Activated T-helper 1 cell treated with anti-CD3 and anti-CD28 coated beads, Interleukin-12 subunit alpha, Interleukin-12 subunit beta, Interleukin-2, Interleukin-4 antibody, amounts not matched to agents 30 ng/mL and 10 ng/mL and 1 ng/mL, durations not matched to agents 14 hours and 24 hours and 36 hours (primary cell): Measurements from ENCODE around the gene NMRK2. TPM values are rescaled to one million over a fixed set of nuclear protein-coding genes. Genes with fewer than 3 reads are reported as not detected.
A peak's percentile ranks its signal among the peaks of the same experiment; 100 is the strongest.

Experiments used
- DNase-seq: peaks from one replicate; pipeline ENCODE4 v3.0.0; 2021; ENCODE audit warnings: low spot score
- H3K27ac Mint-ChIP-seq: one replicate; pipeline ENCODE4 v1.8.0; 2021; ENCODE audit warnings: mild to moderate bottlenecking, mixed read lengths
- H3K27me3 Mint-ChIP-seq: one replicate; pipeline ENCODE4 v1.8.0; 2022; ENCODE audit warnings: mild to moderate bottlenecking, moderate library complexity, mixed read lengths; ENCODE audit not compliant: insufficient read depth
- H3K36me3 Mint-ChIP-seq: one replicate; pipeline ENCODE4 v1.8.0; 2021; ENCODE audit warnings: low read depth, mixed read lengths
- H3K4me1 Mint-ChIP-seq: one replicate; pipeline ENCODE4 v1.8.0; 2021; ENCODE audit warnings: low read depth, mixed read lengths
- H3K4me3 Mint-ChIP-seq: one replicate; pipeline ENCODE4 v1.8.0; 2021; ENCODE audit warnings: mild to moderate bottlenecking, moderate library complexity, mixed read lengths
- H3K9me3 Mint-ChIP-seq: one replicate; pipeline ENCODE4 v1.8.0; 2021; ENCODE audit warnings: mixed read lengths
- intact Hi-C: fragments of 100-400 bp; cut with micrococcal nuclease; formaldehyde crosslinking; loops from one replicate; pipeline ENCODE4 v1.15.1; 2024
- total RNA-seq: library from RNA; stranded (reverse); gene quantifications from 2 replicates; pipeline ENCODE4 v1.2.3, GENCODE V29; 2022

Gene NMRK2
- total RNA-seq, 1 donor from 2014 or later: not detected

GRCh38 chr19:3976495-3977241 lies 43.8 kb downstream of the NMRK2 start:
- no peaks in the 10 kb centered on the region for H3K9me3 Mint-ChIP-seq
- intact Hi-C loops: no loop called here

GRCh38 chr19:3977242-3978143 lies 44.6 kb downstream of the NMRK2 start:
- H3K9me3 Mint-ChIP-seq: no peaks in the 10 kb centered on the region

More at GRCh38 chr19:3976495-3977241, 43.8 kb downstream of the NMRK2 start:
- peaks cover 33% of the 10 kb centered on the region for H3K36me3 Mint-ChIP-seq
- no peaks in the 10 kb centered on the region for H3K27me3 Mint-ChIP-seq
- DNase-seq: no peak
- no peak overlapping the region for H3K4me3 Mint-ChIP-seq
- H3K4me1 Mint-ChIP-seq: peaks cover 5% of the 10 kb centered on the region
- no peak overlapping the region for H3K27ac Mint-ChIP-seq

GRCh38 chr19:3978145-3978544 lies 45.3 kb downstream of the NMRK2 start:
- Mint-ChIP-seq H3K27me3 (no peaks in the 10 kb centered on the region), H3K36me3 (peaks cover 44% of the 10 kb centered on the region), H3K4me3 (no peak overlapping the region), H3K9me3 (no peaks in the 10 kb centered on the region), H3K4me1 (peaks cover 12% of the 10 kb centered on the region), H3K27ac (no peak overlapping the region)
- DNase-seq: no peak
- intact Hi-C loops: no loop called here

More at GRCh38 chr19:3977242-3978143, 44.6 kb downstream of the NMRK2 start:
- no peak for DNase-seq
- intact Hi-C loops: no loop called here
- H3K4me1 Mint-ChIP-seq: peaks cover 6% of the 10 kb centered on the region
- H3K4me3 Mint-ChIP-seq: no peak overlapping the region
- no peak overlapping the region for H3K27ac Mint-ChIP-seq
- no peaks in the 10 kb centered on the region for H3K27me3 Mint-ChIP-seq
- peaks cover 37% of the 10 kb centered on the region for H3K36me3 Mint-ChIP-seq

- Mint-ChIP-seq H3K27ac (no peak overlapping the region), H3K9me3 (no peaks in the 10 kb centered on the region), H3K4me1 (peaks cover 23% of the 10 kb centered on the region), H3K4me3 (peak overlapping the region; percentile 7), H3K27me3 (no peaks in the 10 kb centered on the region), H3K36me3 (peaks cover 55% of the 10 kb centered on the region)
- DNase-seq: no peak
- intact Hi-C loops: no loop called here
These were observed 46.4 kb downstream of the NMRK2 start for GRCh38 chr19:3979289-3979673.

GRCh38 chr19:3979674-3980352 lies 46.9 kb downstream of the NMRK2 start:
- H3K4me3 Mint-ChIP-seq: no peak overlapping the region
- peaks cover 25% of the 10 kb centered on the region for H3K4me1 Mint-ChIP-seq
- no peak for DNase-seq
- no peak overlapping the region for H3K27ac Mint-ChIP-seq
- no peaks in the 10 kb centered on the region for H3K9me3 Mint-ChIP-seq
- no peaks in the 10 kb centered on the region for H3K27me3 Mint-ChIP-seq
- H3K36me3 Mint-ChIP-seq: peaks cover 61% of the 10 kb centered on the region
- intact Hi-C loops: no loop called here

GRCh38 chr19:3980353-3981251 lies 47.7 kb downstream of the NMRK2 start:
- no peak for DNase-seq
- intact Hi-C loops: no loop called here
- H3K4me1 Mint-ChIP-seq: peaks cover 28% of the 10 kb centered on the region
- no peak overlapping the region for H3K27ac Mint-ChIP-seq
- no peak overlapping the region for H3K4me3 Mint-ChIP-seq
- H3K27me3 Mint-ChIP-seq: no peaks in the 10 kb centered on the region
- no peaks in the 10 kb centered on the region for H3K9me3 Mint-ChIP-seq
- H3K36me3 Mint-ChIP-seq: peaks cover 61% of the 10 kb centered on the region

- Mint-ChIP-seq H3K27me3 (no peaks in the 10 kb centered on the region), H3K4me1 (peaks cover 35% of the 10 kb centered on the region), H3K4me3 (peak overlapping the region; percentile 39), H3K9me3 (no peaks in the 10 kb centered on the region), H3K36me3 (peaks cover 56% of the 10 kb centered on the region), H3K27ac (no peak overlapping the region)
- DNase-seq: no peak
- intact Hi-C loops: no loop called here
These were observed 48.5 kb downstream of the NMRK2 start for GRCh38 chr19:3981373-3981735.

GRCh38 chr19:3981736-3982681 lies 49.1 kb downstream of the NMRK2 start:
- Mint-ChIP-seq H3K4me3 (peak overlapping the region; percentile 93), H3K27ac (peak overlapping the region; percentile 34), H3K36me3 (peaks cover 53% of the 10 kb centered on the region), H3K9me3 (no peaks in the 10 kb centered on the region), H3K27me3 (no peaks in the 10 kb centered on the region), H3K4me1 (peaks cover 41% of the 10 kb centered on the region)
- DNase-seq: no peak
- intact Hi-C loops: no loop called here

- no peak for DNase-seq
- Mint-ChIP-seq H3K4me3 (peak overlapping the region; percentile 93), H3K27me3 (peaks cover 2% of the 10 kb centered on the region), H3K36me3 (peaks cover 46% of the 10 kb centered on the region), H3K9me3 (no peaks in the 10 kb centered on the region), H3K4me1 (peaks cover 47% of the 10 kb centered on the region), H3K27ac (peak overlapping the region; percentile 70)
- intact Hi-C loops: loop anchor here (1.0 kb wide), 1 partner anchor 12 kb away; the partner anchor contains the start of gene DAPK3
These were observed 50.1 kb downstream of the NMRK2 start for GRCh38 chr19:3982701-3983541.

- Mint-ChIP-seq H3K27ac (peak overlapping the region; percentile 85), H3K4me1 (peaks cover 43% of the 10 kb centered on the region), H3K27me3 (peaks cover 2% of the 10 kb centered on the region), H3K9me3 (no peaks in the 10 kb centered on the region), H3K4me3 (peak overlapping the region; percentile 93), H3K36me3 (peaks cover 42% of the 10 kb centered on the region)
- no peak for DNase-seq
- intact Hi-C loops: loop anchor here (1.0 kb wide), 1 partner anchor 12 kb away; the partner anchor contains the start of gene DAPK3
These were observed 50.7 kb downstream of the NMRK2 start for GRCh38 chr19:3983542-3983914.
